Limb (tissue), 2 donors: Measurements from ENCODE around the gene KRT25.

Source experiments
- DNase-seq, 2 donors: peaks; one replicate each; pipeline ENCODE4 v3.0.0-alpha.2; 2016; ENCODE audit errors: extremely low spot score in 2 of 2

KRT25 gene

DNA sequence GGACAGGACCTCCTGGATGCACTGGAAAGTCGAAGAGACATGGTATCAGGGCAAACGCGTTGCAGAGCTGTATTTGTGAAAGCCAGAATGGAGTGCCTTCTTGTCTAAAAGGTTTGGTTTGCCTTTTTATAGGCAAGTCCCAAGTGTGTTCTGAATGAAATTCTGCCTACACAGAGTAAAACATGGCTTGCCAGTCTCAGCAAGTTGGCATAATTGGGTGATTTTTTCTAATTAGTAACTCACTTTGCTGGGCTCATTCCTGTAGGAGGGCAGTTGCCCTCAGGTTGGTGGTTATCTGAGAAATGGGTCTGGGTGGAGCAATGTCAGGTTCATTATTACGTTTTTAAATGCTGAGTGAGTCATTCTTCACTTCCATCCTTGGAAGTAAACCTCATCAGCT lies at the start of gene KRT25:
Gene KRT25, minus strand, starts transcription at position 101 of the 400 bp plus-strand sequence. Its CDS starts 60 bp downstream, at position 41.
- DNase-seq, result no peak

GRCh38 chr17:40803617-40804082 lies 48.5 kb upstream of the KRT25 start:
- peak; percentile 69 to 84 for DNase-seq

DNA sequence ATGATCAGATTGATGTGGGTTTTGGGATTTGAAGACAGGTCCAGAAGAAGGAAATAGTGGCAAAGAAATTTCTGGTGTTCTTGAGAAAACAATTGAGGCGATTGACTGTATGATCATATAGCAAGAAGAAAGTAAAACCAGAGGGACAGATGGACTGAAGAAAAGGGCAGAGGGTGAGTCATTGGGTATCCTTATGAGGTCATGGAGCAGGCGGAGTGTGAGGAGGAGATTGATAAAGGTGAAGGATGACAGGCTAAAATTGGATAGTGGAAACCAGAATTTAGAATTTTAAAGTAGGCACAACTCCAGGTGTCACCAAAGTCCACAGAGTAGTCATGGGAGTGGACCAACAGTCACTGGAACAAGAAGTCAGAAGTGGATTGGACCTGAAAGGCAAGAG lies 46.0 kb upstream of the KRT25 start:
- no peak for DNase-seq

GRCh38 chr17:40800381-40800780 lies 45.2 kb upstream of the KRT25 start:
- no peak for DNase-seq

- DNase-seq, result no peak
These were observed 44.7 kb upstream of the KRT25 start, which contains the start of gene KRT28 for GRCh38 chr17:40799859-40800258. Gene KRT28 (minus strand): TSS chr17:40799959. CDS start chr17:40799893, 66 bp downstream.

- no peak for DNase-seq
These were observed 41.7 kb upstream of the KRT25 start for GRCh38 chr17:40796846-40797245.

- no peak for DNase-seq
These were observed 40.0 kb upstream of the KRT25 start for GRCh38 chr17:40795019-40795667.

DNA sequence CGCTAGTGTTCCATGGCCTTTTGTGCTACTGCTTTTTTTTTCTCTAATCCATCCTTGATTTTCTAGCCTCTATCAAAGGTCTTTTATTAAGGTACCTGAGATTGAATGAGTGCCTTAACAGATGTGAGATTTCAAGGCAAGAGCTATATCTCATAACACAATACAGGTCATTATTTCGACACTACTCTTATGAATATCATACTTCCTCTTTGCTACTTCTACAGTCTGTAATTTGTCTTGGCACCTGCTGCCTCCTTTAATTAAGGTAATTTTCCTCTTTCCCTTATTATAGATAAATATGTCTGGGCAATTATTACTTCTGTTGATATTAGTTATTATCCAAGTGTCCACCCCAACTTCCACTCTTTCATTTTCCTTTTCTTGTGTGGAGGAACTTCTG lies 39.3 kb upstream of the KRT25 start:
- no peak for DNase-seq

- no peak for DNase-seq
These were observed 38.7 kb upstream of the KRT25 start for GRCh38 chr17:40793832-40794231.

- DNase-seq, result peak in 1 of 2 donors; percentile 63
These were observed 36.8 kb upstream of the KRT25 start for GRCh38 chr17:40791787-40792436.

DNA sequence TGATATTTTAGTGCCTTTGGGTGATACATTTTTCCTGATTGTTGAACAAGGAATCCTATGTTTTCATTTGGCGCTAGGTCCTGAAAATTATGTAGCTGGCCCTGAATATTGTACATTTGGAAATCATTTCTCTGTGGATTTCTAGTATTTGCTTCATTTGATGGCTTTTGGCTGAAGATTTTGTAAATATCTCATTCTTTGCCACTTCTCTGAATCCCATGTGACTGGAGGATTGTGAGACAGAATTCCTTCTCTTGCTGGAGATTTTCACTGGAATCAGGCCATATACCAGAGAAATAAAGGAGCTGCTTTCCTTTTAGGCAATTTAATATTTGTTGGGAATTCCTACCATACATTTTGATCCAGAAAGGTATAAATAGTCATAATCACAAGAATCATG lies 36.0 kb upstream of the KRT25 start:
- no peak for DNase-seq

DNA sequence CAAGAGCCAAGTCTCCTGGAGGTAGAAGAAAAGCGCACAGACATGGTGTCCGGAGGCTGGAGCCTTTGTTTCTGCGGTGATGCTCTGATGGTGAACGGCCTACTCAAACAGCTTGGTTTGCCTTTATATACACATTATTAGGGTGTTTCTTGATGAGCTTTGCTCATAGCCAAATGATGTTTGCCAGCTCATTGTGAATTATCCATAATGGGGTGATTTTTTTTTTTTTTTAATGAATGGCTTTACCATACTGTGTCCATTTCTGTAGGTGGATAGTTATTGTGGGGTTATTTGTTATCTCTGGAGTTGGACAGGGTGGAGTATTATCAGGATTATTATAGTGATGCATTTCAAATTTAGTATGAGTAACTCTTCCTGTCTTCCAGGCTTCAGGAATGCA lies 27.3 kb upstream of the KRT25 start, which contains the start of gene KRT27:
Gene KRT27, minus strand, starts transcription at position 101 of the 400 bp plus-strand sequence. Its CDS starts 57 bp downstream, at position 44.
- no peak for DNase-seq

GRCh38 chr17:40779181-40779909 lies 24.2 kb upstream of the KRT25 start:
- no peak for DNase-seq

GRCh38 chr17:40778461-40778860 lies 23.3 kb upstream of the KRT25 start:
- DNase-seq, result no peak

DNA sequence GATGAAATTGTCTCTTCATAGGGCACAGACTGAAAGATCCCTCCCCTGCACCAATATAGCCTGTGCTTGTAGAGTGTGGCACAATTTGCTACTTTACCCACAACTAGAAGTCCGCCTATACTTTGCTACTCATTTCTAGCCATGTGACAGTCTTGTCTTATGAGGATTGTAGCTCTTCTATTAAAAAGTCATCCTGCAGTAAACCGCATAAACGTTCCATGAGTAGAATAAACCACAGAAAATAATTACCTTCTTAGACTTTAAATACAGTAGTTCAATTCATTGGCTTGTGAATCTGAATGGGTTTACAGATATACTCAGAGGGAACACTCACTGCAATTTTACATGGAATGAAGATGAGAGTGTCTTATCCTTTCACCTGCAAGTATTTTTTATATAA lies 22.8 kb upstream of the KRT25 start:
- no peak for DNase-seq

- no peak for DNase-seq
These were observed 22.3 kb upstream of the KRT25 start for GRCh38 chr17:40777459-40777858.

DNA sequence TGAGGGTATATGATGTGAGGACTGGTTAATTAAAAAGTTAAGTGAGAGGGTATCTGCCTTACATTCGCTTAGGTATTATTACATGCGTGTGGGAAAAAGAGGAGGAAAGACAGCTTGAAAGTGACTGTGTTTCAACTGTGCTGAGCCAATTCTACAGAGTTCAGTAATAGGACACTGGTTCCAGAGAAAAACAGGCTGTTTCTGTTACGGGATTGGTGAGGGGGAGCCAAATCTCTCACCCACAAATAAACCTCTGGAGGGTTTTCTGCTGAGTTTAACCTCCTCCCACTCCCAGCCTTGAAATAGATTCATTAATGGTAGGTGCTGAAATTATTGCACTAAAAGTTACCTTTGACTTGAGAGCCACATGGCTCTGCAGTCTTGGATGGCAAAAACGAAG lies 20.8 kb upstream of the KRT25 start:
- DNase-seq, result peak in 1 of 2 donors; percentile 7

- no peak for DNase-seq
These were observed 17.0 kb upstream of the KRT25 start, which contains the start of gene KRT26 for GRCh38 chr17:40772101-40772500. Gene KRT26 (minus strand): TSS chr17:40772201. CDS start chr17:40772113, 88 bp downstream.

DNA sequence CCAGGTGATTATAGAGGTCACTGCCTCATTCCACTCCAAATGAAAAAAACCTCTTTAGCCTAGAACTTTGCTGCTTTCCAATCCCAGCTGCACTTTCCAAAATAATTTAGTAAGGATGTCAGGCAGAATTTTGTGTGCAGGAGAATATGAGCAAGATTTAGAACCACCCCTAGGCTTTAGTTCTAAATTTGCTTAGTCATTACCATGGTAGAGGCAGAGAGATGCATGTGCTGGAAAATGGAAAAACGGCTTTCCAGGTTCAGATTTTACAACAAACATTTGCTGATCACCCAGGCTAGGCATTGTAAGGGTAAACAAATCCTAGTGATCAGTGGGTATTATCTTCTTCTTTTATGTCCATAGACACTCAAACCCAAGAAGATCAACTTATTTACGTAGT lies 10.5 kb upstream of the KRT25 start:
- DNase-seq, result no peak

- DNase-seq, result no peak
These were observed 8.6 kb upstream of the KRT25 start for GRCh38 chr17:40763752-40764151.

DNA sequence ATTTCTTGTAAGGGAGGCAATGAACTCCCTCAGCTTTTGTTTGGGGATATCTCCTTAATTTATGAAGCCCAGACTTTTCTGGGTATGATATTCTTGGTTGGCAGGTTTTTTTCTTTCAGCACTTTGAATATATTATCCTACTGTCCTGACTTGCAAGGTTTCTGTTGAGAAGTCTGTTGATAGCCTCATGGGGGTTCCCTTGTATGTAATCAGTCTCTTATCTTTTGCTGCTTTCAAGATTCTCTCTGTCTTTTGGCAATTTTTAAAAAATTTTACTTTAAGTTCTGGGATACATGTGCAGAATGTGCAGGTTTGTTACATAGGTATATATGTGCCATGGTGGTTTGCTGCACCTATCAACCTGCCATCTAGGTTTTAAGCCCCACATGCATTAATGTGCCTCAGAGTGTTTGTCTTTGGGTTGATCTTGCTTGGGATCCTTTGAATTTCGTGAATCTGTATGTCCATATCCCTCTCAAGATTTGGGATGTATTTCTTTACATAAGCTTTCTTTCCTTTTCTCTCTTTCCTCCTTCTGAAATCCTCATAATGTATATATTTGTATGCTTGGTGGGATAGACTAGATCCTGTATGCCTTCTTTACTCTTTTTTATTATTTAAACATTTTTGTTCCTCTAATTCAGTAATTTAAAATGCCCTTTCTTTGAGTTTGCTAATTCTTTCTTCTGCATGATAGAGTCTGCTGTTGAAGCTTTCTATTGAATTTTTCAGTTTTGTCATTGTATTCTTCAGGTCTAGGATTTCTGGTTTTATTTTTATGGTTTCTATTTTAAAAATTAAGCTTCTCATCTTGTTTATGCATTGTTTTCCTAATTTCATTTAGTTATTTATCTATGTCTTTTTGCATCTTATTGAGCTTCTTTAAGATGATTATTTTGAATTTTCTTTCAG lies 5.2 kb upstream of the KRT25 start:
- DNase-seq, result no peak
